ENCODE data around the gene TBXAS1.

The TBXAS1 gene

DNA sequence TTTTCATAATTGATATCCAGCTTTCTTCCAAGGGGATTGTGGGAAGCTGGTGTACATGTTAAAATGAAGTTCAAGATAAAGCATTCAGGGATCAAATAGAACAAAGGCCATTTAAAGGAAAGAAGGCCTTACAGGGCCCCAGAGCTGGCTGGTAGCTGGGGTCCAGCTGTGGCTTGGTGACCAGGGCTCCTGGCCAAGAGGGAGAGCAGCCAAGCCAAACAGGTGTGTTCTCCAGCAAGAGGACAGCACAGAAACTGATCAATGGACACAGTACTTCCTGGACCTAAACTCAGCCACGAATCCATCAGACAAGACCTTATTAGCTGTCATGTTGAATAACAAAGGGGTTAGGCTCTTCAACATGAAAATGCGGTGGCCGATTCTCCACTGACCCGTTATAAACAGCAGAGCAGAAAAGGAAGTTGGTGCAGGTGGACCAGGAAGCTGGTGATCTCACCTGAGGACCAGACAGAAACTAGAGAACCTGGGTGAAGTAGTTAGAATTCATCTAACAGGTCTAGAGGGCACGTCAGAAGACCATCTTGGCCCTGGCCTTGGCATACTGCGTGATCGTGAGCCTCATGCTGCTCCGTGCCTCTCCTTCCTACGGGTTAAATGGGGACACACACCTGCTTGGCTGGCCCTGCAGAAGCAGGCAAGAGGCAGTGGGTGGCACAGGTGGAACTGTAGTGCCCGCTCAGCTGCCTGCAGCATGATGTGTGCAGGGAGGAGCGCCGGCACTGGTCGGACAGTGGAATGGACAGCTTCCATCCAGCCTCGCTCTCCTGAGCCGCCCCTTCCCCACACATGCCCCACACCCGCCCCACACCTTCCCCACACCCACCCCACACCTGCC is 179.9 kb downstream of the TBXAS1 start:
- no peak for DNase-seq (ENCODE audit: low spot score)
- TF ChIP-seq, protein P1, sequence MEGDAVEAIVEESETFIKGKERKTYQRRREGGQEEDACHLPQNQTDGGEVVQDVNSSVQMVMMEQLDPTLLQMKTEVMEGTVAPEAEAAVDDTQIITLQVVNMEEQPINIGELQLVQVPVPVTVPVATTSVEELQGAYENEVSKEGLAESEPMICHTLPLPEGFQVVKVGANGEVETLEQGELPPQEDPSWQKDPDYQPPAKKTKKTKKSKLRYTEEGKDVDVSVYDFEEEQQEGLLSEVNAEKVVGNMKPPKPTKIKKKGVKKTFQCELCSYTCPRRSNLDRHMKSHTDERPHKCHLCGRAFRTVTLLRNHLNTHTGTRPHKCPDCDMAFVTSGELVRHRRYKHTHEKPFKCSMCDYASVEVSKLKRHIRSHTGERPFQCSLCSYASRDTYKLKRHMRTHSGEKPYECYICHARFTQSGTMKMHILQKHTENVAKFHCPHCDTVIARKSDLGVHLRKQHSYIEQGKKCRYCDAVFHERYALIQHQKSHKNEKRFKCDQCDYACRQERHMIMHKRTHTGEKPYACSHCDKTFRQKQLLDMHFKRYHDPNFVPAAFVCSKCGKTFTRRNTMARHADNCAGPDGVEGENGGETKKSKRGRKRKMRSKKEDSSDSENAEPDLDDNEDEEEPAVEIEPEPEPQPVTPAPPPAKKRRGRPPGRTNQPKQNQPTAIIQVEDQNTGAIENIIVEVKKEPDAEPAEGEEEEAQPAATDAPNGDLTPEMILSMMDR (IDR thresholded peaks at IDR 0.05; ENCODE audit: extremely low read depth, insufficient read depth, missing control alignments), result no peak
- in situ Hi-C loops (cut with MboI; ENCODE audit: low pct_unique_long_range_greater_than_20kb, low sequenced_read_pairs, unreplicated experiment), result loop anchor here (10.0 kb wide), 2 partner anchors 364 to 514 kb away; no protein-coding TSS in a partner anchor

DNA sequence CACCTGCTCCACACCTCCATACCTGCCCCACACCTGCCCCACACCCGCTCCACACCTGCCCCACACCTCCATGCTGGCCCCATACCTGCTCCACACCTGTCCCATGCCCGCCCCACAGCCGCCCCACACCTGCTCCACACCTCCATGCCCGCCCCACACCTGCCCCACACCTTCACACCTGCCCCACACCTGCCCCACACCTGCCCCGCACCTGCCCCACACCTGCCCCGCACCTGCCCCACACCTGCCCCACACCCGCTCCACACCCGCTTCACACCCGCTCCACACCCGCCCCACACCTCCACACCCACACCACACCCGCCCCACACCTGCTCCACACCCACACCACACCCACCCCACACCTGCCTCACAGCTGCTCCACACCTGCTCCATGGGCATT is 180.7 kb downstream of the TBXAS1 start:
- no peak for DNase-seq (ENCODE audit: low spot score)
- TF ChIP-seq, protein P1 (IDR thresholded peaks at IDR 0.05; ENCODE audit: extremely low read depth, insufficient read depth, missing control alignments), result no peak
- in situ Hi-C loops (cut with MboI; ENCODE audit: low pct_unique_long_range_greater_than_20kb, low sequenced_read_pairs, unreplicated experiment), result loop anchor here (10.0 kb wide), 2 partner anchors 365 to 515 kb away; no protein-coding TSS in a partner anchor

DNA sequence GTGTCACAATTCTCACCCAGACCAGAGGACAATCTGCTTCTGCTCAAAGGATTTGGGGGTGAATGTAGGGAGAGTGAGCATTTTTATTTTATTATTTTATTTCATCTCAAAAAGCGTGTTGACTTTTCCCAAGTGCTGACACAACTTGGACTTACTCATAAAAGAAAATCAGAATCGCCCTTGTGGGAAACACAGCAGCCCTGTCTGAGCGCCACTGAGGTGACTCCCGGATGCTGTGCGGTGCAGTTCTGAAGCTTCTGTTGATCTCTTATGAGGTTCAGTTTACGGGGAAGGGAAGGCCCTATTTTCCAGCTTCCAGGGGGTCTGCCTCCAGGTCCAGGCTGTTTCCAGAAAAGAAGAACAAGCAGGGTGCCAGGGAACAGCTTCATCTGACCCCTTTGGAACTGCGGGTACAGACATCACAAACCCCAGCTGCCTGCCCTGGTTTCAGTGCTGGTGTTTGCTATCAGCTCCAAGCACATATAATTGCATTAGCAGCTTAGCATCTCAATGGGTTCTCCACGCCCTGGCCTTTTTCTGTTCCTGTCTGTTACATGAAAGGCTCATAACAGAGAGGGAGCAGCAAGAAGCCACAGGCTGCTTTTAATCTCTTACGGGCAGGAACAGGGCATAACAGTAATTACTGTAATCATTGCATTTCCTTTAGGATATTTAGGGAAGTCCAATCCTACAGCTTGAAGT is 181.3 kb downstream of the TBXAS1 start:
- TF ChIP-seq, protein P1 (IDR thresholded peaks at IDR 0.05; ENCODE audit: extremely low read depth, insufficient read depth, missing control alignments), result no peak
- in situ Hi-C loops (cut with MboI; ENCODE audit: low pct_unique_long_range_greater_than_20kb, low sequenced_read_pairs, unreplicated experiment), result no loop called here
- no peak for DNase-seq (ENCODE audit: low spot score)

DNA sequence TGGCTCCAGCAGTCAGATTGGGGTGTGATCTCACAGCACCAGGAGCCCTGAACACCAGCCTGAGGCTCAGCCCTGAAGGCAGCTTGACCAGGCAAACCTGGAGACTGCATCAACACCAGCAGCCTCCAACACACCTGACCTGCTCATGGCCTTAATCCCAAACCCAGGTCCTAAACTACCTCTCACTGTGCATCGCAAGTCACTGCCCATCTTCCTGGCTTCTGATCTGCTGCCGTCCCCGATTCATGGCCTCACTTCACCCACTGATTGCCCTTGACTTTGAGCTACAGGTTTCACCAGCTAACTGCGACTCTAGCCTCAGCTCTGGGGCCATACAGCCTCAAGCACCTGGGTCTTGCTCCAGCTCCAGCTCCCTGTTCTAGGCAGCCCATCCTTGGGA is 184.6 kb downstream of the TBXAS1 start:
- DNase-seq (ENCODE audit: low spot score), result no peak

DNA sequence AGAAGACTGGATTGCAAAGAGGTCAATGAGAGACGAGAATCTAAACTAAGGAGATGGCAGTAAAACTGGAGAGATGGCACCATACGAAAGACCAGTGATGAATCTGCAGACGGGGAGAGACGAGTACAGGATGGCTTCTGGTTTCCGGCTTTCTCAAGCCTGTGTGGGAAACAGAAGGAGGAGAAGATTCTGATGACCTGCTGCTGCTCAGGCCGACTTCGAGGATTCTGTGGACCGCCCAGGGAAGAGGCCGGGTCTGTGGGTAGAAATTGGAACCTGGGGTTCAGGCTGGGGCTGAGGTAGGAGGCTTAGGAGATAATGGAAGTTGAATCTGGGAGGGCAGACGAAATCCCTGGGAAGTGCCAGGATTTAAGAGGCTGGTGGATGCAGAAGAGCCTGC is 185.1 kb downstream of the TBXAS1 start:
- TF ChIP-seq, protein P1 (IDR thresholded peaks at IDR 0.05; ENCODE audit: extremely low read depth, insufficient read depth, missing control alignments), result no peak
- DNase-seq (ENCODE audit: low spot score), result no peak
- in situ Hi-C loops (cut with MboI; ENCODE audit: low pct_unique_long_range_greater_than_20kb, low sequenced_read_pairs, unreplicated experiment), result no loop called here

More for the DNA sequence above, 184.6 kb downstream of the TBXAS1 start:
- TF ChIP-seq, protein P1 (IDR thresholded peaks at IDR 0.05; ENCODE audit: extremely low read depth, insufficient read depth, missing control alignments), result no peak
- in situ Hi-C loops (cut with MboI; ENCODE audit: low pct_unique_long_range_greater_than_20kb, low sequenced_read_pairs, unreplicated experiment), result no loop called here

DNA sequence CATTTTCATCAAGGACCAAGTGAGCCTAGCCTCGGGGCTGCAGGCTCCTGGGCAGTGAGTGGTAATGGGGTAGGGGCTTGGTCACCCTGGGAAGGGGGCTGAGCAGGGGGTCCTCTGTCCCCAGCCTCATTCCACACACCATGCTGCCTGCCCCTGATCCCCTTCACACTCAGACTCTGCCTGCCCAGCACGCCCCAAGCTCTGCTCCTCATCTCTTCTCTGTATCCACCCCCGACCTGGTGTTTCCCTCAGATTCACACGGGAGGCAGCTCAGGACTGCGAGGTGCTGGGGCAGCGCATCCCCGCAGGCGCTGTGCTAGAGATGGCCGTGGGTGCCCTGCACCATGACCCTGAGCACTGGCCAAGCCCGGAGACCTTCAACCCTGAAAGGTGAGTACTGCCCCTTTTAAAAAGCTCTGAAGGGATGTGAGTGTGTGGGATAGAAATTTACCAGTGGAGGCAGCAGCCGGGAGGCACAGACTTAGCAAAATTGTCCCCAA is 186.5 kb downstream of the TBXAS1 start:
- TF ChIP-seq, protein P1 (IDR thresholded peaks at IDR 0.05; ENCODE audit: extremely low read depth, insufficient read depth, missing control alignments), result no peak
- no peak for DNase-seq (ENCODE audit: low spot score)
- in situ Hi-C loops (cut with MboI; ENCODE audit: low pct_unique_long_range_greater_than_20kb, low sequenced_read_pairs, unreplicated experiment), result no loop called here

All from GM13977 (cell line).